Measurements from ENCODE around the gene RFNG.

DNA sequence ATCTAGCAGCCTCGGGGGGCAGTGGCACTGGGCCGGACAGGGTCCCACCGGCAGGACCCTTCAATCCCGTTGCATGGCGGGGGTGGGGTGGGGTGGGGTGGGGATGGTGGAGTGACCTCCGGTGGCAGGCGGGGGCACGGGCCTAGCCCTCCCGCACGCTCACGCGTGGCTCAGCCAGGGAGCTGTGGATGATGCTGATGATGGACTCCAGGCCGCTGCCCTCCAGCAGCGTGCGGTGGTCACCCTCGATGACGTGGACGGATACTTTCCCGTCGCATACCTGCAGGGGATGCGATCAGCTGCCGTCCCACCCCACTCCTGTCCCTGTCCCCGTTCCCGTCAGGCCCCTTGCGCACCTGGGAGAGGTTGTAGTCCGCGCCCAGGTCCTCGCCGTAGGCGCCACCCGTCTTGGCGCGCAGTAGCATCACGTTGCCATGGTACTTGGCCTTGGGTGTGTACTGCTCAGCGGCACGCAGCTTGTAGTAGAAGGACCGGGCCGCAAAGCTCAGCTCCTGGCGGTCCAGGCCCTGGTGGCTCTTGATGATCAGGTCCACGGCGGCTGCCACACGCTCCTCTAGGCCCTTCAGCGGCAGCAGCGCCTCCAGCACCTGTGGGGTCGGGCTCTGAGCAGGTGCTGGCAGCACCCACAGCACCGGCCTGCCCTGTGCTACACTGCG is 27.5 kb upstream of the RFNG start:
- TF ChIP-seq, protein P1, sequence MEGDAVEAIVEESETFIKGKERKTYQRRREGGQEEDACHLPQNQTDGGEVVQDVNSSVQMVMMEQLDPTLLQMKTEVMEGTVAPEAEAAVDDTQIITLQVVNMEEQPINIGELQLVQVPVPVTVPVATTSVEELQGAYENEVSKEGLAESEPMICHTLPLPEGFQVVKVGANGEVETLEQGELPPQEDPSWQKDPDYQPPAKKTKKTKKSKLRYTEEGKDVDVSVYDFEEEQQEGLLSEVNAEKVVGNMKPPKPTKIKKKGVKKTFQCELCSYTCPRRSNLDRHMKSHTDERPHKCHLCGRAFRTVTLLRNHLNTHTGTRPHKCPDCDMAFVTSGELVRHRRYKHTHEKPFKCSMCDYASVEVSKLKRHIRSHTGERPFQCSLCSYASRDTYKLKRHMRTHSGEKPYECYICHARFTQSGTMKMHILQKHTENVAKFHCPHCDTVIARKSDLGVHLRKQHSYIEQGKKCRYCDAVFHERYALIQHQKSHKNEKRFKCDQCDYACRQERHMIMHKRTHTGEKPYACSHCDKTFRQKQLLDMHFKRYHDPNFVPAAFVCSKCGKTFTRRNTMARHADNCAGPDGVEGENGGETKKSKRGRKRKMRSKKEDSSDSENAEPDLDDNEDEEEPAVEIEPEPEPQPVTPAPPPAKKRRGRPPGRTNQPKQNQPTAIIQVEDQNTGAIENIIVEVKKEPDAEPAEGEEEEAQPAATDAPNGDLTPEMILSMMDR (IDR thresholded peaks at IDR 0.05; ENCODE audit: insufficient read depth, low read length) = no peak
- TF ChIP-seq POLR2AphosphoS5 (IDR thresholded peaks at IDR 0.05; ENCODE audit: low read depth) = no peak
